Naive thymus-derived CD4-positive, alpha-beta T cell (primary cell): Measurements from ENCODE around the gene TTC31. TPM values are rescaled to one million over a fixed set of nuclear protein-coding genes. Genes with fewer than 3 reads are reported as not detected.

Experiments used
- ATAC-seq: fragments of 150-1000 bp; cut with Tn5 transposase; 2 replicates; pipeline ENCODE4 v1.10.0; 2021; ENCODE audit warnings: mild to moderate bottlenecking, moderate library complexity
- CTCF ChIA-PET: fragments of 350-600 bp; sonication (Branson Sonifier 250); formaldehyde crosslinking; loops from one replicate; lab custom pipeline; 2021; ENCODE audit warnings: antibody characterized with exemption; lab: Charles Lee
- POLR2A ChIA-PET: fragments of 350-600 bp; sonication (Branson Sonifier 250); formaldehyde crosslinking; loops from one replicate; lab custom pipeline; 2021; ENCODE audit warnings: antibody characterized with exemption, inconsistent platforms; lab: Charles Lee
- DNase-seq, 9 donors: peaks; one replicate each; pipeline versions ENCODE4 v3.0.0 to v3.0.0-alpha.2; 2020 to 2022; ENCODE audit warnings: mixed read lengths in 1 of 9
- H3K27ac ChIP-seq: one replicate; pipeline ENCODE4 v1.7.0; 2013; ENCODE audit warnings: mild to moderate bottlenecking, low read depth, low read length, moderate library complexity
- H3K27me3 ChIP-seq, 2 donors: one replicate each; pipeline ENCODE4 v1.7.0; 2013; ENCODE audit warnings: low read length in 2 of 2, mild to moderate bottlenecking in 2 of 2, moderate library complexity in 2 of 2; ENCODE audit not compliant: control insufficient read depth in 2 of 2, insufficient read depth in 2 of 2
- H3K36me3 ChIP-seq, 3 experiments: 1 replicate in 2 of 3; 2 replicates in 1 of 3; pipeline ENCODE4 v1.7.0; 2013; ENCODE audit warnings: low read length in 3 of 3, mild to moderate bottlenecking in 3 of 3, moderate library complexity in 1 of 3; ENCODE audit not compliant: insufficient read depth in 3 of 3, control insufficient read depth in 2 of 3
- H3K4me1 ChIP-seq, 2 donors: one replicate each; pipeline ENCODE4 v1.7.0; 2013; ENCODE audit warnings: low read length in 2 of 2, mild to moderate bottlenecking in 2 of 2, moderate library complexity in 1 of 2; ENCODE audit not compliant: control insufficient read depth in 2 of 2, insufficient read depth in 2 of 2
- H3K4me3 ChIP-seq: 2 replicates; pipeline ENCODE4 v1.7.0; 2013; ENCODE audit warnings: mild to moderate bottlenecking, low read length
- H3K9me3 ChIP-seq, 3 experiments: 1 replicate in 2 of 3; 2 replicates in 1 of 3; pipeline ENCODE4 v1.7.0; 2013; ENCODE audit warnings: low read length in 3 of 3; ENCODE audit not compliant: control insufficient read depth in 2 of 3
- H3K27ac Mint-ChIP-seq, 9 donors: one replicate each; pipeline ENCODE4 v1.8.0; 2020 to 2022; ENCODE audit warnings: mixed read lengths in 9 of 9, mild to moderate bottlenecking in 8 of 9, moderate library complexity in 5 of 9, inconsistent platforms in 2 of 9
- H3K27me3 Mint-ChIP-seq, 5 donors: one replicate each; pipeline ENCODE4 v1.8.0; 2021 to 2022; ENCODE audit warnings: mixed read lengths in 5 of 5, mild to moderate bottlenecking in 1 of 5
- H3K36me3 Mint-ChIP-seq, 5 donors: one replicate each; pipeline ENCODE4 v1.8.0; 2020 to 2022; ENCODE audit warnings: mixed read lengths in 5 of 5, mild to moderate bottlenecking in 3 of 5, inconsistent platforms in 1 of 5
- H3K4me1 Mint-ChIP-seq, 7 donors: one replicate each; pipeline ENCODE4 v1.8.0; 2020 to 2022; ENCODE audit warnings: mixed read lengths in 7 of 7, mild to moderate bottlenecking in 3 of 7, inconsistent platforms in 1 of 7
- H3K4me3 Mint-ChIP-seq, 10 donors: one replicate each; pipeline ENCODE4 v1.8.0; 2020 to 2022; ENCODE audit warnings: mild to moderate bottlenecking in 10 of 10, mixed read lengths in 10 of 10, moderate library complexity in 6 of 10, inconsistent platforms in 2 of 10
- H3K9me3 Mint-ChIP-seq, 11 donors: one replicate each; pipeline ENCODE4 v1.8.0; 2020 to 2022; ENCODE audit warnings: mixed read lengths in 11 of 11, mild to moderate bottlenecking in 4 of 11, inconsistent platforms in 1 of 11, moderate library complexity in 1 of 11
- intact Hi-C, 2 donors: fragments of 100-400 bp; cut with micrococcal nuclease; formaldehyde crosslinking; loops; one replicate each; pipeline ENCODE4 v1.15.1; 2023
- polyA plus RNA-seq, 2 donors: library from polyadenylated mRNA; unstranded; fragments of 300-500 nt; fragmentation: Illumina TruSeq; gene quantifications; one replicate each; pipeline ENCODE4 v1.2.3, GENCODE V29; 2021
- total RNA-seq, 6 experiments: library from RNA in 5 of 6; stranded (reverse) in 5 of 6; gene quantifications; 1 replicate in 5 of 6; 2 replicates in 1 of 6; pipeline ENCODE4 v1.2.3 and lab custom pipeline; 2021 to 2026

Gene TTC31
- total and polyA plus RNA-seq, 7 experiments from 2014 or later = 19.8 to 50.4 (median 35.9) TPM

DNA sequence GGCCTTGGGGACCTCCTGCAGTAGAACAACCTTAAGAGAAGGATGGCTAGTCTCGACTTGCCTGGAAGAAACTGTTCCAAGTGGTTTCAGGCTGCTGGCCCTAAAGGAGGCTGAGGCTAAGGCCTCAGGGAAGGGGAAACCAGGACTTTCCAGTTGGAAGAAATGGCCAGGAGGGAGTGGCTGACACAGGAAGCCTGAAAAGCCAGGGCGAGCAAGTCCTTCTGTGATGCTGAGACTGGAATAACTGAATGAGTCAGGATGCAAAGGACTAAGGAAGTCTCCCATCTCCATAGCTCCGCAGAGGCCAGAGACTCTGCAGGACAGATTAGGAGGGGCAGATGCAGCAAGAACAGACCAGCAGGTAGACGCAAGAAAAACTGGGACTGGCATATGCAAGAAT is 54.3 kb downstream of the TTC31 start:
- intact Hi-C loops = loop anchor here (10.0 kb wide), 3 partner anchors 202 to 712 kb away; partner anchors contain the start of gene STAMBP (in 1 of the 2)
- no peaks in the 10 kb centered on the region for H3K9me3 ChIP-seq
- H3K36me3 ChIP-seq = peaks cover 0 to 13% (median 0%) of the 10 kb centered on the region in 3 experiments
- Mint-ChIP-seq H3K27ac (peak overlapping the region in 2 of 9 donors; percentile 11 to 31), H3K4me1 (peaks cover 2 to 14% (median 3%) of the 10 kb centered on the region in 7 donors), H3K4me3 (no peak overlapping the region), H3K9me3 (no peaks in the 10 kb centered on the region), H3K27me3 (peaks cover 15 to 30% (median 19%) of the 10 kb centered on the region in 5 donors), H3K36me3 (peaks cover 0 to 6% (median 2%) of the 10 kb centered on the region in 5 donors)
- peaks cover 3 to 5% of the 10 kb centered on the region in 2 donors for H3K27me3 ChIP-seq
- no peak for ATAC-seq
- POLR2A ChIA-PET = no interaction called here
- H3K27ac ChIP-seq = no peak overlapping the region
- H3K4me3 ChIP-seq = no peak overlapping the region
- H3K4me1 ChIP-seq = no peaks in the 10 kb centered on the region
- CTCF ChIA-PET = no interaction called here
- DNase-seq = no peak

DNA sequence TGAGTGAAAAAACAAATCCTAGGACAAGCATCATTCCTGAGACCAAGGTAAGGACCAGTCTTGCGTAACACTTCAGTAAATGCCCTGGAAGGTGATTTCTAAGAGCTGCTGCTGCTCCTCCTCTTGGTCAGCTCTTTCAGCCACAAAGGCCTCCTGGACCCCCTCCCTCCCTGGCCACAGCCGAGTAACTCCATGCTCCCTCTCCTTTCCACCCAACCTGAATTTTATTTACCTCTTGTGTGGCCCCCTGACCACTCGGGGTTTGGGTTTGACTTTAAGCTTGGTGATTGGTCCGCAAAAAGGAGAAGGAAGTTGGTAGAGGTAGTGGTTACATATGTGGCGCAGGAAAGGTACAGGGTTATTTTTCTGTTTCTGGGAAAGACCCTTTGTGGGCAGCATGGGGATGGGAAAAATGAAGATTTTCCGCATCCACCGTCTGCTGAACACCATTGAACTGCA is 56.0 kb downstream of the TTC31 start:
- Mint-ChIP-seq H3K36me3 (no peaks in the 10 kb centered on the region), H3K9me3 (no peaks in the 10 kb centered on the region), H3K27me3 (peaks cover 25 to 41% (median 33%) of the 10 kb centered on the region in 5 donors), H3K4me3 (no peak overlapping the region), H3K27ac (no peak overlapping the region), H3K4me1 (peaks cover 0 to 11% (median 0%) of the 10 kb centered on the region in 7 donors)
- Histone ChIP-seq H3K27ac (no peak overlapping the region), H3K4me3 (no peak overlapping the region), H3K9me3 (no peaks in the 10 kb centered on the region), H3K27me3 (peaks cover 3 to 5% of the 10 kb centered on the region in 2 donors), H3K4me1 (no peaks in the 10 kb centered on the region), H3K36me3 (no peaks in the 10 kb centered on the region)
- intact Hi-C loops = loop anchor here (10.0 kb wide), 3 partner anchors 204 to 714 kb away; partner anchors contain the start of gene STAMBP (in 1 of the 2)
- POLR2A ChIA-PET = interaction anchor here (0.8 to 1.4 kb wide), 5 partner anchors 10 to 84 kb away, joined by 3 to 4 read pairs (median 3); partner anchors contain the start of genes AUP1, DQX1, HTRA2 and INO80B
- CTCF ChIA-PET = interaction anchor here (0.6 kb wide), 1 partner anchor 55 kb away, joined by 3 read pairs; no protein-coding TSS in a partner anchor
- DNase-seq (no peak), ATAC-seq (no peak)

DNA sequence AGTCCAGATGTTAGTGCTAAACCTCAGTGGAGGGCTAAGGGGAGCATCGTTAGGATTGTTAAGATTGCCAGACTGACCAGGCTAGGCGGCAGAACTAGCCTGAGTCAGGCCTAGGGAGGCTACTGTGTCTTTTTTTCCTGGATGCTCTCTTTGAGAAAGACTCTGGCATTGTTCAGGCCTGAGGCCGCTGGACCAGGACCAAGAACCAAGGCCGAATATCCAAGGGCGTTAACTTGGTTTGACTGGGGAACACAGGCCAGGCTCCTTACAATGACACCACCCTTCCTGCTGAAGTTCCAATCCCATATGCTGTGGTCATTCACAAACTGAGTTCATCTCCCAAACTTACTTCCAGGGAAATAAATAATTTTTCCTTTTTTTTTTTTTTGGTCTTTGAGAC is 57.4 kb downstream of the TTC31 start:
- Mint-ChIP-seq H3K36me3 (no peaks in the 10 kb centered on the region), H3K27me3 (peaks cover 34 to 44% (median 36%) of the 10 kb centered on the region in 5 donors), H3K4me1 (peaks cover 0 to 14% (median 0%) of the 10 kb centered on the region in 7 donors), H3K9me3 (no peaks in the 10 kb centered on the region), H3K27ac (no peak overlapping the region), H3K4me3 (no peak overlapping the region)
- intact Hi-C loops = no loop called here
- DNase-seq (no peak), ATAC-seq (no peak)
- Histone ChIP-seq H3K27me3 (peaks cover 3 to 5% of the 10 kb centered on the region in 2 donors), H3K27ac (no peak overlapping the region), H3K4me1 (no peaks in the 10 kb centered on the region), H3K4me3 (no peak overlapping the region), H3K36me3 (no peaks in the 10 kb centered on the region), H3K9me3 (no peaks in the 10 kb centered on the region)
- CTCF ChIA-PET = interaction anchor here (1.1 kb wide), 1 partner anchor 11 kb away, joined by 3 read pairs; no protein-coding TSS in a partner anchor
- POLR2A ChIA-PET = interaction anchor here (1.3 kb wide), 1 partner anchor 14 kb away, joined by 4 read pairs; the partner anchor contains the start of gene DQX1

DNA sequence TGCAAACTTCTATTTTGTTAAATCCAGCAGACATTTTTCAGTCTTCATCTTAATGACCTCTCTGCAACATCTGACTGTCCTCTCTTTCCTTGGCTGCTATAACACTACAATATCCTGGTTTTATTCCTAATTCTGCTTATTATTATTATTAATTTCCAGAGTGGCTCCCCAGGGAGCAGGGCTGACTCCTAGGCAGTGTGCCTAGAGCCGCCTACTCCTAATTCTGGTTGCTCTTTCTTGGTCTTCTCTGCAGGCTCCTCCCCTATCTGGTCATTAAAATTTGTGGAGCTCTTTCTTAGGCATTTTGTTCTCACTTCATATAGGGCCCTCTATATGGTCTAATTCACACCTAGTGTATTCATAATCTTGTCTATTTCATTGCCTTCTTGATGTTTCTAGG is 60.1 kb downstream of the TTC31 start:
- ChIA-PET CTCF (no interaction called here), POLR2A (interaction anchor here (0.6 to 0.8 kb wide), 3 partner anchors 17 to 1131 kb away, joined by 3 to 5 read pairs (median 3); partner anchors contain the start of genes DQX1 and STAMBP)
- no peaks in the 10 kb centered on the region for H3K4me1 ChIP-seq
- H3K4me1 Mint-ChIP-seq = peaks cover 0 to 14% (median under 1%) of the 10 kb centered on the region in 7 donors
- H3K36me3 Mint-ChIP-seq = peaks cover 0 to under 1% (median 0%) of the 10 kb centered on the region in 5 donors
- intact Hi-C loops = no loop called here
- no peak overlapping the region for H3K27ac Mint-ChIP-seq
- ATAC-seq (no peak), DNase-seq (no peak)
- peaks cover 46 to 55% (median 52%) of the 10 kb centered on the region in 5 donors for H3K27me3 Mint-ChIP-seq
- no peaks in the 10 kb centered on the region for H3K9me3 ChIP-seq
- H3K4me3 ChIP-seq = no peak overlapping the region
- H3K27ac ChIP-seq = no peak overlapping the region
- H3K36me3 ChIP-seq = no peaks in the 10 kb centered on the region
- no peak overlapping the region for H3K4me3 Mint-ChIP-seq
- peaks cover 5 to 10% of the 10 kb centered on the region in 2 donors for H3K27me3 ChIP-seq
- no peaks in the 10 kb centered on the region for H3K9me3 Mint-ChIP-seq

Other genes with a start within 250 kb of the TTC31 start
- 10 to 100 TPM in 4 of 5 experiments, 1 to 10 TPM in 1; 2.0 to 20.8 (median 18.5) TPM for gene SLC4A5, start 139.7 kb upstream of the TTC31 start, total RNA-seq
- 1 to 10 TPM in 1 of 2 donors, under 1 TPM in 1; 0.59 to 3.3 TPM for gene SLC4A5, start 139.7 kb upstream of the TTC31 start, polyA plus RNA-seq
- gene DCTN1, start 102.8 kb upstream of the TTC31 start, total RNA-seq = 100 to 1,000 TPM in 2 of 5 experiments, 10 to 100 TPM in 3; 73.6 to 113 (median 98.5) TPM
- 10 to 100 TPM; 52.1 to 77.2 TPM for gene DCTN1, start 102.8 kb upstream of the TTC31 start, polyA plus RNA-seq
- gene C2orf81, start 61.5 kb upstream of the TTC31 start, total RNA-seq = 10 to 100 TPM in 1 of 5 experiments, 1 to 10 TPM in 4; 4.3 to 10.5 (median 6.8) TPM
- 1 to 10 TPM; 7.9 to 8.6 TPM for gene C2orf81, start 61.5 kb upstream of the TTC31 start, polyA plus RNA-seq
- gene WDR54, start 61.4 kb upstream of the TTC31 start, total RNA-seq = 10 to 100 TPM; 26.5 to 78.5 (median 30.8) TPM
- 10 to 100 TPM; 38.8 to 68.2 TPM for gene WDR54, start 61.4 kb upstream of the TTC31 start, polyA plus RNA-seq
- 1 to 10 TPM in 2 of 5 experiments, under 1 TPM in 1, not detected in 2; 0.97 to 1.5 (median 1.3) TPM for gene RTKN, start 41.1 kb upstream of the TTC31 start, total RNA-seq
- gene RTKN, start 41.1 kb upstream of the TTC31 start, polyA plus RNA-seq = under 1 TPM; 0.26 to 0.28 TPM
- 10 to 100 TPM; 42.1 to 96.5 (median 46.8) TPM for gene INO80B, start 28.0 kb upstream of the TTC31 start, total RNA-seq
- 10 to 100 TPM; 11.6 TPM for gene INO80B, start 28.0 kb upstream of the TTC31 start, polyA plus RNA-seq
- 100 to 1,000 TPM in 2 of 5 experiments, 10 to 100 TPM in 3; 53.6 to 127 (median 85.4) TPM for gene WBP1, start 24.6 kb upstream of the TTC31 start, total RNA-seq
- gene WBP1, start 24.6 kb upstream of the TTC31 start, polyA plus RNA-seq = 10 to 100 TPM; 33.3 to 45.4 TPM
- 10 to 100 TPM; 61.0 to 88.5 (median 74.3) TPM for gene MOGS, start 17.7 kb upstream of the TTC31 start, total RNA-seq
- gene MOGS, start 17.7 kb upstream of the TTC31 start, polyA plus RNA-seq = 10 to 100 TPM; 31.2 to 40.7 TPM
- 100 to 1,000 TPM in 2 of 5 experiments, 10 to 100 TPM in 3; 45.7 to 108 (median 94.5) TPM for gene MRPL53, start 10.4 kb upstream of the TTC31 start, total RNA-seq
- 100 to 1,000 TPM; 138 to 175 TPM for gene MRPL53, start 10.4 kb upstream of the TTC31 start, polyA plus RNA-seq
- 10 to 100 TPM; 21.4 to 75.2 (median 33.8) TPM for gene CCDC142, start 83 bp upstream of the TTC31 start, total RNA-seq
- gene CCDC142, start 83 bp upstream of the TTC31 start, polyA plus RNA-seq = 10 to 100 TPM; 13.1 to 23.9 TPM
- under 1 TPM in 2 of 5 experiments, not detected in 3; 0.44 to 0.65 TPM for gene LBX2, start 16.5 kb downstream of the TTC31 start, total RNA-seq
- gene LBX2, start 16.5 kb downstream of the TTC31 start, polyA plus RNA-seq = not detected
- 10 to 100 TPM; 25.7 to 37.0 (median 31.2) TPM for gene PCGF1, start 24.6 kb downstream of the TTC31 start, total RNA-seq
- 10 to 100 TPM in 1 of 2 donors, 1 to 10 TPM in 1; 9.0 to 25.0 TPM for gene PCGF1, start 24.6 kb downstream of the TTC31 start, polyA plus RNA-seq
- under 1 TPM in 2 of 5 experiments, not detected in 3; 0.34 to 0.66 TPM for gene TLX2, start 31.4 kb downstream of the TTC31 start, total RNA-seq
- not detected for gene TLX2, start 31.4 kb downstream of the TTC31 start, polyA plus RNA-seq
- under 1 TPM; 0.13 to 0.95 (median 0.59) TPM for gene DQX1, start 43.1 kb downstream of the TTC31 start, total RNA-seq
- not detected for gene DQX1, start 43.1 kb downstream of the TTC31 start, polyA plus RNA-seq
- gene AUP1, start 46.6 kb downstream of the TTC31 start, total RNA-seq = 100 to 1,000 TPM; 121 to 160 (median 144) TPM
- gene AUP1, start 46.6 kb downstream of the TTC31 start, polyA plus RNA-seq = 10 to 100 TPM; 69.7 to 73.6 TPM
- gene HTRA2, start 46.9 kb downstream of the TTC31 start, total RNA-seq = 10 to 100 TPM; 16.9 to 46.2 (median 37.7) TPM
- 10 to 100 TPM; 22.4 to 22.6 TPM for gene HTRA2, start 46.9 kb downstream of the TTC31 start, polyA plus RNA-seq
- gene LOXL3, start 70.9 kb downstream of the TTC31 start, total RNA-seq = 1 to 10 TPM in 2 of 5 experiments, under 1 TPM in 3; 0.50 to 6.9 (median 0.81) TPM
- gene LOXL3, start 70.9 kb downstream of the TTC31 start, polyA plus RNA-seq = under 1 TPM in 1 of 2 donors, not detected in 1; 0.17 TPM
- gene DOK1, start 71.6 kb downstream of the TTC31 start, total RNA-seq = 10 to 100 TPM in 4 of 5 experiments, 1 to 10 TPM in 1; 7.0 to 39.5 (median 32.9) TPM
- 10 to 100 TPM; 11.8 to 24.2 TPM for gene DOK1, start 71.6 kb downstream of the TTC31 start, polyA plus RNA-seq
- gene M1AP, start 165.2 kb downstream of the TTC31 start, total RNA-seq = under 1 TPM in 1 of 5 experiments, not detected in 4; 0.39 TPM
- not detected for gene M1AP, start 165.2 kb downstream of the TTC31 start, polyA plus RNA-seq
- 10 to 100 TPM in 3 of 5 experiments, 1 to 10 TPM in 2; 5.7 to 23.6 (median 11.0) TPM for gene SEMA4F, start 171.2 kb downstream of the TTC31 start, total RNA-seq
- 1 to 10 TPM; 6.9 to 8.6 TPM for gene SEMA4F, start 171.2 kb downstream of the TTC31 start, polyA plus RNA-seq